Measurements from ENCODE around the gene CSN1S1. TPM values are rescaled to one million over a fixed set of nuclear protein-coding genes. Genes with fewer than 3 reads are reported as not detected.
"Not testable (repeated sequence)": the region's sequence is repeated elsewhere in the genome, so short reads cannot be mapped to it uniquely, and the experiment has no call there.

Gene CSN1S1, protein sequence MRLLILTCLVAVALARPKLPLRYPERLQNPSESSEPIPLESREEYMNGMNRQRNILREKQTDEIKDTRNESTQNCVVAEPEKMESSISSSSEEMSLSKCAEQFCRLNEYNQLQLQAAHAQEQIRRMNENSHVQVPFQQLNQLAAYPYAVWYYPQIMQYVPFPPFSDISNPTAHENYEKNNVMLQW
- polyA plus RNA-seq: not detected

DNA sequence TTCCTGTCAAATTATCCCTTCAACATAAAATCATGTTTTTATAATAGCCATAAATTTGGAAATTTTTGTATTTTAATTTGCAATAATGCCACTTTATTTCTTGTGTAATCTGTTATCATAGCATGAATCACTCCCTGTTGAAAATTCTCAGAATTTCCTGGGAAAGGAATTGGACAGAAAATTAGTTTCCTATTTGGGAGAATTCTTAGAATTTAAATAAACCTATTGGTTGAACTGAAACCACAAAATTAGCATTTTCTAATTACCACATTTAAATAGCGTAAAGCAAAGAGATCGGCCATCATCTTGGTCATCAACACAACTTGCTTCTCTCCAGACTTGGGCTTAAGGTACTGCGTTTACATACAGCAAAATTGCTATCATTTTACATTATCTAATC, at the start of gene CSN1S1:
Gene CSN1S1 (plus strand): TSS at position 301 of the 400 bp plus-strand sequence. CDS start 1,488 bp downstream, outside the sequence.
- Mint-ChIP-seq H3K4me3 (no peak within 1 kb of the TSS), H3K27ac (no peak within 1 kb of the TSS)

DNA sequence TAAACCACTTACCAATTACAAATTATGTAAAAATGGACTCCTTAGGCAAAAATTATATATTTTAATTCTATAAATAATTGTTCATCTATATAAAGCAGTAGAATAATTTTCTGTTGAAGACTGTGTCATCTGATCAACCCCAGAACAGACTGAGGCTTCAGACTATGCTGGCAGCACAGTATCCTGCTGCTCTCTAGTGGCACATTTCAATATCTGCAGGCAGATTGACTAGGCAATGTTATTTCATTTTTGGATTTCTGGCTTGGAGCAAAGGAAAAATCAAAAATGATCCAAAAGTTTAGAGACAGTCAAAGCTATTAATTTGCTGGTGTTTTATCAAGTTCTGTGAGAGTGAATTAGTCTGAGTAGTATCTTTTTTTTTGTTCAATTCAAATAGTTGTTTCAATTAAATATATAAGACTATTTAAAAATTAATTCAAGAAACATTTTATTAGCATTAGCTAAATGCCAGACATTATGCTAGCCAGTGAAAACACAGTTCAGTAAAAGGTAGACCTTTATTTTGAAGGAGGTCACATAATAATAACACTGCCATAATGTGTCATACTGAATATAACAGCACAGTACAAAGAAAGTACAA, 49.6 kb upstream of the CSN1S1 start:
- H3K27ac Mint-ChIP-seq: no peak overlapping the region
- no peaks in the 10 kb centered on the region for H3K36me3 Mint-ChIP-seq
- H3K4me3 Mint-ChIP-seq: no peak overlapping the region
- H3K27me3 Mint-ChIP-seq: peaks cover 1% of the 10 kb centered on the region
- H3K9me3 Mint-ChIP-seq: no peaks in the 10 kb centered on the region
- no peaks in the 10 kb centered on the region for H3K4me1 Mint-ChIP-seq

More for the DNA sequence above, at the start of gene CSN1S1:
- H3K4me1 Mint-ChIP-seq: no peaks in the 10 kb centered on the region
- no peaks in the 10 kb centered on the region for H3K9me3 Mint-ChIP-seq
- H3K36me3 Mint-ChIP-seq: no peaks in the 10 kb centered on the region
- H3K27me3 Mint-ChIP-seq: no peaks in the 10 kb centered on the region

DNA sequence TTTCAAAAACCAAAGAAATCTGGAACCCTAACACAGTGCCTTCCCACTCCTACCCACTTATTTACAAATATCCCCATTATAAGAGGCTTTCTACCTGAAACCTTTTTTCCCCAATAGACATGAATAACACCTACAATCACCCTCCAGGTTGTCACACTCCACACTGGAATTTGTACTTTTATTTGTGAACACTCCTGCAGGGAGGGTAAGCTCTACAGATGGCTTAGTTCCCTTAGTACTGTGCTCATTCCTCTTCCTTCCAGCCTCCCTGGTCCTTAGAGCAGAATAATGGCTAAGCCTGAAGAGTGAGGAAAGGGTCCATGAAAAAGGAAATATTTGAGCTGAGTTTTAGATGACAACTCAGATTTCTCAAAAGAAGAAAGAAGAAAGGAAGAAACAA, 48.7 kb upstream of the CSN1S1 start:
- no peaks in the 10 kb centered on the region for H3K36me3 Mint-ChIP-seq
- H3K4me3 Mint-ChIP-seq: no peak overlapping the region
- H3K9me3 Mint-ChIP-seq: no peaks in the 10 kb centered on the region
- H3K27me3 Mint-ChIP-seq: peaks cover 1% of the 10 kb centered on the region
- H3K4me1 Mint-ChIP-seq: no peaks in the 10 kb centered on the region
- no peak overlapping the region for H3K27ac Mint-ChIP-seq

DNA sequence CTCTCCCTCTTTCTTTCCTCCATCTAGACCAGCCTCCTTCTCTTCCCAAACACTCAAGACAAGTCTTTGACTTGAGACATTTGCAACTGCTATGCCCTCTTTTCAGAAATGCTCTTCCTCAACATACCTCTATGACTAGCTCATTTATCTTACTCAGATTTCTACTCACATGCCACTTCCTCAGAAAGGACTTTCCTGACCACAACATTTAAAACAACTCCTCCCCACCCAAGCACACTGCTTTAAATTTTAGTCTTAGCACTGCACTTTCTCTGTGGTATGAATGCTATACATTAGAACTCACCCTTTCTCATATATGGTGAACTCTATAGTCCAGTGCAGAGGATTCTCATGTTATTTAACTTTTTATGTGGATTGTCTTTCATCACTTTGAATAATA, 42.5 kb upstream of the CSN1S1 start:
- H3K4me1 Mint-ChIP-seq: no peaks in the 10 kb centered on the region
- peaks cover 0 to 2% (median 0%) of the 10 kb centered on the region in 3 donors for H3K9me3 Mint-ChIP-seq
- no peaks in the 10 kb centered on the region for H3K36me3 Mint-ChIP-seq
- H3K27me3 Mint-ChIP-seq: peaks cover 3% of the 10 kb centered on the region
- no peak overlapping the region for H3K27ac Mint-ChIP-seq
- no peak overlapping the region for H3K4me3 Mint-ChIP-seq

DNA sequence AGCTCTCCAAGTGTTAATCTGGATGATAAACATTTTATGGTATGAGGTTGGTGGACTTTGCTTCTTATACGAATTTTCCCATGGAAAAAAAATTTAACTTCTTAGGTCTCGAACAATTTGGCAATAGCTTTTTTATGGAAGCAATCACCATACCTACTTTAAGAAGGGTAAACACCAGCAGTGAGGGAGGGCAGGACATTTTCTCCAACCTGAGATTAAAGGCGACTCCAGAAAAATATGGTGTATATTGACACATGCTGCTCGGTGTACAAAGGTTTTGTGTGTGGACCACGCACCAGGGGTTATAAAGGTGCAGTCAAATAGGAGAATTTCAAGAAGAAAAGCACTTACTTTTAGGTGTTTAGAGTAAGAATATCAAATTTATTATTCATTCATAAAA, 36.7 kb upstream of the CSN1S1 start:
- Mint-ChIP-seq H3K27me3 (no peaks in the 10 kb centered on the region), H3K9me3 (no peaks in the 10 kb centered on the region), H3K27ac (no peak overlapping the region), H3K36me3 (no peaks in the 10 kb centered on the region), H3K4me1 (no peaks in the 10 kb centered on the region), H3K4me3 (no peak overlapping the region)

DNA sequence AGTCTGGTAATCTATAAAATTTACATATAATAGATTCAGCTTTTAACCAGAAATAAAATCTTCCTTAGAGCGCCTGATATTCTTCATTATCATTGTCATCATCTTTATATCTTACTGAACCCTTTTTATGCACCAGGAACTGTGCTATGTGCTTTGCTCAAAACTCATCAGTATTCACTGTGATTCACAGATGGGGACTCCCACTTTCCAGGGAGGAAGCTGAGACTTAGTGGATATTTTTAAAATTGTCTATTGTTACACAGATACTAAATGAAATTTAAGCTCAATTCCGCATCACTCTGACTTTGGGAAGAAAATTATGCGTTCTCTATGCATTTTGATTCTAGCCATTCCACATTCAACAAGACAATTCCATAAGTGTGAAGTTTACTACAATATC, 36.1 kb upstream of the CSN1S1 start:
- no peaks in the 10 kb centered on the region for H3K4me1 Mint-ChIP-seq
- H3K36me3 Mint-ChIP-seq: no peaks in the 10 kb centered on the region
- H3K4me3 Mint-ChIP-seq: no peak overlapping the region
- H3K9me3 Mint-ChIP-seq: no peaks in the 10 kb centered on the region
- no peak overlapping the region for H3K27ac Mint-ChIP-seq
- no peaks in the 10 kb centered on the region for H3K27me3 Mint-ChIP-seq

DNA sequence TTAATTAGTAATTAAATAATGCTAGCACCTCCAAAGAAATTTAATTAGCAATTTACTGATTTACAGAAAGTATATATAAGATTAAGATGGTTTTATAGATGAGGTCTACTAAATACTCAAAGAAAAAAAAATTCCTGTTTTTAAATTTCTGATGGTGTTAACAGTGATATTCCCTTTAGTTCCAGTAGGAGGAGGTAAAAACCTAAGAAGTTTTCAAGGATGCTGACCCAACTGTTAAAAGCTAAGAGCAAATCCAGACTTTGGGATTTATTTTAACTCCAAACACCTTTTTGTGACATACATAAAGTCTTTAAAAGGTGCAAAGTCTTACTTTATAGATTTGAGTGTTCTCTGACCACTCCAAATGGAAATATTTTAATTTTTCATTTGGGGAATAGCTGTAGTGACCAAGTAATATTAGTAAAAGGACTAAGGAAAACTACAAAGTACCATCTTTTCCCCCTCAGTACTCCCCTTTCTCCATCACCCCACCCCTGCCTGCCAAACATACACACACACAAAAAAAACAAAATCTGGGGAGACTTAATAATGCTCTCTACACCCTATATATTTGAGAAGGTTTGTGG, 34.2 kb upstream of the CSN1S1 start:
- no peak overlapping the region for H3K27ac Mint-ChIP-seq
- no peaks in the 10 kb centered on the region for H3K27me3 Mint-ChIP-seq
- H3K4me1 Mint-ChIP-seq: no peaks in the 10 kb centered on the region
- no peaks in the 10 kb centered on the region for H3K9me3 Mint-ChIP-seq
- H3K36me3 Mint-ChIP-seq: no peaks in the 10 kb centered on the region
- no peak overlapping the region for H3K4me3 Mint-ChIP-seq

DNA sequence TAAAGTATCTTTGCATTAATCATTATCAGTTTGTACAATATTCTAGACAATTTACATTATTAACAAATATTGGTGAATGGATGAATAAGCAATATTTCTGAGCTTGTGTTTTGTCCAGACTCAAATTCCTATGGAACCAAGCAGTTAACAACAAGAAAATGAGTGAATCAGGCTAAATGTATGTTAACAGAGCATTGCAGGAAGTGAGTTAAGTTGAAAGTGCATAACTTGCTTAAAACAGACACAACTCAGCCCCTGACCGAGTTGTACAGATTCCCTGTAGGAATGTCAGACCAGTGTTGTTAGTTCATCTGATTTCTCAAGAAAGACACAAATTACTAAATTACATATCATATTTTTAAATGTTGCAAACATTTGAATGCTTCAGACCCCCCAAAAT, 23.7 kb upstream of the CSN1S1 start:
- Mint-ChIP-seq H3K27me3 (peaks cover 2% of the 10 kb centered on the region), H3K27ac (no peak overlapping the region), H3K36me3 (no peaks in the 10 kb centered on the region), H3K4me1 (peaks cover 0 to 2% (median 0%) of the 10 kb centered on the region in 3 donors), H3K9me3 (peaks cover 0 to 5% (median 4%) of the 10 kb centered on the region in 3 donors), H3K4me3 (no peak overlapping the region)

DNA sequence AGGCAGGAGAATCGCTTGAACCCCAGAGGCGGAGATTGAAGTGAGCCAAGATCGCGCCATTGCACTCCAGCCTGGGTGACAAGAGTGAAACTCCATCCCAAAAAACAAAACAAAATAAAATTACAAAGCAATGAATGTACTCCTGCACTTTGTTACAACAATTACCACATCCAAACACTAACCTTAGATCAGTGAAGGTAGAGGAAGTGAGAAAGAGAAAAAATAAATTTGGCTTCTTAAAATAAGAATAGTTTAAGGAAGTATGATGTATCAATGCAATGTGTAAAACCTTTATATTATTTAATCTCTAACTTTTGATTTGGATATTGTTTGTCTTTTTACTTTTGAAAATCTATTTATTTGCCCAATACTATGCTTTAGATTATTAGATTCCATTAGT, 21.7 kb upstream of the CSN1S1 start:
- H3K36me3 Mint-ChIP-seq: no peaks in the 10 kb centered on the region
- peaks cover 0 to 2% (median 0%) of the 10 kb centered on the region in 3 donors for H3K9me3 Mint-ChIP-seq
- H3K27ac Mint-ChIP-seq: no peak overlapping the region
- peaks cover 0 to 2% (median 0%) of the 10 kb centered on the region in 3 donors for H3K4me1 Mint-ChIP-seq
- H3K4me3 Mint-ChIP-seq: no peak overlapping the region
- H3K27me3 Mint-ChIP-seq: peaks cover 2% of the 10 kb centered on the region

DNA sequence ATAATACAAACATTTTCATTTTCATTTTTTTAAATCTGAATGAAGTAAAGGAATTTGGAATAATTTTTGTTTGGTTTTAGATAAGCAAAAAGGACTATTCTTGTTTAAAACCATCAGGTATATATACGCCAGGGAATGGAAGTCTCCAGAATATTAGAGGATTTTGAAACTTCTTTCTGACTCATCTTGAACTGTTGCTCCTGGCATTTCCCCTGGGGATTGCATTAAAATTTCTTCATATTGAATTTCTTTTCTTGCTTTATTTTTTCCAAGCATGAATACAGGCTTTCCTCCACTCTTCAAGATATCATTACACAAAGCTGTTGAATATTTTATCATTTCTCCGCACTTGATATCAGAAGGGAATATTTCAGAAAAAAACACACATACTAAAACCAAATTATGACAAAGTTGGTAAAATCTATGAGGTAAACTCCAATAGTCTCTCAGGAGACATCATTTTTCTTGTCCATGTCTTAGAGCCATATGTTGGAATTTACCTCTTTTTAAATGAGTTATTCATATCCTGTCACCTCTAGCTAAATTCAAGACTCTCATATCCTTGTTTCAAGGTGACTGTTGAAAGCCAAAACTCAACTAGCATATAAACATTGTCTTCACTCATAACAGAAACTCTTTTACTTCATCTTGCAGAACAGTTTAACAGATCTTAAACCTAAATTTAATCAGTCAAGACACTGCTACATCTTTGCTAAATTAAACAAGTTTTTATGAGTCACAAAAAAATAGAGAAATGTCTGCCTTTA, 20.7 kb upstream of the CSN1S1 start:
- Mint-ChIP-seq H3K36me3 (no peaks in the 10 kb centered on the region), H3K27me3 (peaks cover 2% of the 10 kb centered on the region), H3K27ac (no peak overlapping the region), H3K9me3 (no peaks in the 10 kb centered on the region), H3K4me1 (peaks cover 0 to 2% (median 0%) of the 10 kb centered on the region in 3 donors), H3K4me3 (no peak overlapping the region)

DNA sequence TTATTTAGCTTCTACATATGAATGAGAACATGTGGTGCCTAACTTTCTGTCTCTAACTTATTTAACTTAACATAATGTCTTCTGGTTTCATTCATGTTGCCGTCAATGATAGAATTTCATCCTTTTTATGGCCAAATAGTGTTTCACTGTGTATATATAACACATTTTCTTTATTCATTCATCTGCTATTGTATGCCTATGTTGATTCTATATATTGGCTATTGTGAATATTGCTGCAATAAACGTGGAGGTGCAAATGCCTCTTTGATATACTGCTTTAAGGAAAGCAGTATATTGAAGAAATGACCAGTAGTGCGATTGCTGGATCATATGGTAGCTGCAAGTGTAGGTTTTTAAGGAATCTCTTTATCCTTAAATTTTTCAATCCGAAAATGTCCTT, 10.0 kb upstream of the CSN1S1 start:
- Mint-ChIP-seq H3K27ac (no peak overlapping the region), H3K4me3 (no peak overlapping the region), H3K4me1 (no peaks in the 10 kb centered on the region), H3K9me3 (peaks cover 0 to 4% (median 0%) of the 10 kb centered on the region in 3 donors), H3K36me3 (no peaks in the 10 kb centered on the region), H3K27me3 (no peaks in the 10 kb centered on the region)

DNA sequence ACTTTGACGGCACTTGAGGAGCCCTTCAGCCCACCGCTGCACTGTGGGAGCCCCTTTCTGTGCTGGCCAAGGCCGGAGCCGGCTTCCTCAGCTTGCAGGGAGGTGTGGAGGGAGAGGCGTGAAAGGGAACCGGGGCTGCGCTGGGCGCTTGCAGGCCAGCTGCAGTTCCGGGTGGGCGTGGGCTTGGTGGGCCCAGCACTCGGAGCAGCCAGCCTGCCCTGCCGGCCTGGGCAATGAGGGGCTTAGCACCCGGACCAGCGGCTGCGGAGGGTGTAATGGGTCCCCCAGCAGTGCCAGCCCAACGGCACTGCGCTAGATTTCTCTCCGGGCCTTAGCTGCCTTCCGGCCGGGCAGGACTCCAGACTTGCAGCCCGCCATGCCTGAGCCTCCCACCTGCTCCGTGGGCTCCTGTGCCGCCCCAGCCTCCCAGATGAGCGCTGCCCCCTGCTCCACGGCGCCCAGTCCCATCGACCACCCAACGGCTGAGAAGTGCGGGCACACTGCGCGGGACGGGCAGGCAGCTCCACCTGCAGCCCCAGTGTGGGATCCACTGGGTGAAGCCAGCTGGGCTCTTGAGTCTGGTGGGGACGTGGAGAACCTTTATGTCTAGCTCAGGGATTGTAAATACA, 7.0 kb upstream of the CSN1S1 start:
- not testable (repeated sequence) for H3K27me3 Mint-ChIP-seq, H3K4me1 Mint-ChIP-seq, H3K4me3 Mint-ChIP-seq, H3K36me3 Mint-ChIP-seq, H3K9me3 Mint-ChIP-seq, H3K27ac Mint-ChIP-seq

DNA sequence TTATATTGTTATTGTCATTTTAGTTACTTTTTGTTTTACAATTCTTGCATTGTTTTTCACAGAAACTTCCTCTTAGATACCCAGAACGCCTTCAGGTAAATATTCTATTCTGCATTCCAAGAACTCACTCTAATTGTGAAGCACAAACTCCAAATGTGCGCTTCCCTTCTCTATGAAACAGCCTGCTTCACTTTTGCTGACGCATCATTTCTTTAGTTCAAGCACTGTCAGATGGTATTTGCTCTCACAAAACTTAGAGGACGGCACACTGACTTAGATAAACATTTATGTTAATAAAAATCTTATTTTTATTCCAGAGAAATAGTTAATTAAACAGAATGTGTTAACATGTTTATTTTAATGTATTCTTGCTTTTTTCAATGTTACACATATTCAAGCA, 3.3 kb downstream of the CSN1S1 start:
- Mint-ChIP-seq H3K9me3 (no peaks in the 10 kb centered on the region), H3K36me3 (no peaks in the 10 kb centered on the region), H3K27me3 (no peaks in the 10 kb centered on the region), H3K4me1 (no peaks in the 10 kb centered on the region), H3K27ac (no peak overlapping the region), H3K4me3 (no peak overlapping the region)

DNA sequence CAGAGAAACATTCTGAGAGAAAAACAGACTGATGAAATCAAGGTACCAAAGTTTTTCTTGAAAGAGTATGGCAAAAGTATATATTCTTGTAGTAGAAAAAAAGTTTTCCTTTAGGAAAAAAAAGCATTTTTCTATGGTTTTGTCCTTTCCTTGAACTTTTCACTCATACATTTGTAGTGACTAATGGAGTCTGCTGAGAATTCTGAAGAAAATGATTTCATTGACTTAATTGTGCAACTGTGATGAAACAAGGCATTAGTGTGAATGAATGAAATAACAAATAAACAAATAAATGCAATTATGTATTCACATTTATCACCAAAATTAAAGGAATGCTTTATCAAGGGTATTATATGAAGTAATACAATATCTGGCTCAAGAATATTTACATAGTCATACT, 5.7 kb downstream of the CSN1S1 start:
- Mint-ChIP-seq H3K4me1 (no peaks in the 10 kb centered on the region), H3K36me3 (no peaks in the 10 kb centered on the region), H3K27me3 (no peaks in the 10 kb centered on the region), H3K9me3 (no peaks in the 10 kb centered on the region), H3K27ac (no peak overlapping the region), H3K4me3 (no peak overlapping the region)

DNA sequence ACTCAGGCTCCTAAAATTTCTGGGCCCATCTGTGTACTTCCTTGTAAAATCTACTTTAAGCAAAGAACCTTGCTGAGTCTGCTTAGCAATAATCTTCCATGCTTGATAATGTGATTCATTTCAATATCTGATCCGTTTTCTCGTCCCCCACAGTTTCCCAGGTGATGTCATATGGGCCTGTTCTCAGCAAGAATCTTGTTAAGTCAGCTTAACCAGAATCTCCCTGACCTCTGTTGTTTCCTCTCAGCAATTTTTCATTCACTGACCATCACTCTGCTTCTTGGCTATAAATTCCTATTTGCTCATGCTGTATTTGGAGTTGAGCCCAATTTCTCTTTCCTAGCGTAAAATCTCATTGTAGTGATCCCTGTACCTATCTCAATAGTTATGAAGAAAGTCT, 20.7 kb downstream of the CSN1S1 start:
- H3K27ac Mint-ChIP-seq: no peak overlapping the region
- no peaks in the 10 kb centered on the region for H3K27me3 Mint-ChIP-seq
- H3K36me3 Mint-ChIP-seq: no peaks in the 10 kb centered on the region
- H3K4me1 Mint-ChIP-seq: no peaks in the 10 kb centered on the region
- H3K4me3 Mint-ChIP-seq: no peak overlapping the region
- H3K9me3 Mint-ChIP-seq: peaks cover 0 to 10% (median 10%) of the 10 kb centered on the region in 3 donors

Measured in IgD-negative memory B cell (primary cell).